Measurements from ENCODE around the gene CAPN7.
A peak's percentile ranks its signal among the peaks of the same experiment; 100 is the strongest.

The CAPN7 gene

DNA sequence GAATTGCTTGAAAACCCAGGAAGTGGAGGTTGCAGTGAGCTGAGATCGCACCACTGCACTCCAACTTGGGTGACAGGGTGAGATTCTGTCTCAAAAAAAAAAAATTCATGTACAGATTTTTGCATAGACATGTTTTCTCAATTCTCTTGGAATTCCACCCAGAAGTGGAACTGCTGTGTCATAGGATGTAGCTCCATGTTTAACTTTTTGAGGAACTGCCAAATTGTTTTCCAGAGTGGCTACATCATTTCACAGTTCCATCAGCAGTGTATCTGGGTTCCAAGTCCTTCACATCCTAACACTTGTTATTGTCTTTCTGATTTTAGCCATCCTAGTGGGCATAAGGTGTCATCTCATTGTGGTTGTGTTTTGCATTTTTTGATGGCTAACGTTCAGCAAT is 9.9 kb downstream of the CAPN7 start:
- DNase-seq: no peak
- Mint-ChIP-seq H3K27me3 (no peaks in the 10 kb centered on the region), H3K4me1 (ENCODE audit: low read depth) (peaks cover 15% of the 10 kb centered on the region), H3K4me3 (no peak overlapping the region), H3K36me3 (ENCODE audit: low read depth) (peaks cover 89% of the 10 kb centered on the region), H3K9me3 (no peaks in the 10 kb centered on the region), H3K27ac (peak overlapping the region; percentile 18)

DNA sequence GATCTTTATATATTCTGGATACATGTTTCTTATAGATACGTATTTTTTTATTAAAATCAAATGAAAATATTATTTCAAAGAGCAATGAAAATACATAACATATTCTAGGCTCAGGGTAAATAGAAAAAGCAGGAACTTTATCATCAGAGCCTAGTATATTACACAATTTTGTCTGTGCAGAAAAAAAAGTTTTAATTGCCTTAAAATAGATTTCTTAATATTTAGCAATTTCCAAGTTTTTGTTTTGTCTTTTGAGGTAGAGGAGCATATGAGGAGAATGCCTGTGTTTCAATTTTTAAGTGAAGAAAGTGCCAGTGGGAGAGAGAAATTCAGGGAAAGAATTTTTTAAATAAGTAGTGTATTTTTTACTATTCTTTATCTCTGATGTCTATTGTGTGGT is 10.5 kb downstream of the CAPN7 start:
- peak overlapping the region; percentile 40 for H3K27ac Mint-ChIP-seq
- H3K4me1 Mint-ChIP-seq (ENCODE audit: low read depth): peaks cover 13% of the 10 kb centered on the region
- H3K9me3 Mint-ChIP-seq: no peaks in the 10 kb centered on the region
- peaks cover 86% of the 10 kb centered on the region for H3K36me3 Mint-ChIP-seq (ENCODE audit: low read depth)
- no peaks in the 10 kb centered on the region for H3K27me3 Mint-ChIP-seq
- DNase-seq: no peak
- no peak overlapping the region for H3K4me3 Mint-ChIP-seq

DNA sequence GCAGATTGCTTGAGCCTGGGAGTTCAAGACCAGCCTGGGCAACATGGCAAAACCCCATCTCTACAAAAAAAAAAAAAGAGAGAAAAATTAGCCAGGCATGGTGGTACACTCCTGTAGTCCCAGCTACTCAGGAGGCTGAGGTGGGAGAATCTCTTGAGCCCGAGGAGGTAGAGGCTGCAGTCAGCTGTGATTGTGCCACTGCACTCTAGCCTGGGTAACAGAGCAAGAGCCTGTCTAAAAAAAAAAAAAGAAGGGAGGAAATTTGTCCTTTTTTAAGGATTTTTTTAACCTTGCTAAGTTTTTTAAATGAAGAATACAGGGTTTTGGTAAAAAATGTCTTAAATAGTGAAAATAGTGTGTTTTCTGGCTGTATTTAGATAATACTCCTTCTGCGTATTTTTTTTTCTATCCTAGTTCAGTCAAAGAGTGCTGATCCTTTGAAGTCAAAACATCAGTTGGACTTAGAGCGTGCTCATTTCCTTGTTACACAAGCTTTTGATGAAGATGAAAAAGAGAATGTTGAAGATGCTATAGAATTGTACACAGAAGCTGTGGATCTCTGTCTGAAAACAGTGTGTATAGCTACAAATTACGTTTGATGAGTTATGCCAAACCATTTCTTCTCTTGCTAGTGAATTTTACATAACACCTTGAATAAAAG is 11.1 kb downstream of the CAPN7 start:
- DNase-seq: no peak
- no peaks in the 10 kb centered on the region for H3K9me3 Mint-ChIP-seq
- H3K4me1 Mint-ChIP-seq (ENCODE audit: low read depth): peaks cover 12% of the 10 kb centered on the region
- H3K27ac Mint-ChIP-seq: peak overlapping the region; percentile 55
- no peaks in the 10 kb centered on the region for H3K27me3 Mint-ChIP-seq
- peaks cover 85% of the 10 kb centered on the region for H3K36me3 Mint-ChIP-seq (ENCODE audit: low read depth)
- H3K4me3 Mint-ChIP-seq: no peak overlapping the region

DNA sequence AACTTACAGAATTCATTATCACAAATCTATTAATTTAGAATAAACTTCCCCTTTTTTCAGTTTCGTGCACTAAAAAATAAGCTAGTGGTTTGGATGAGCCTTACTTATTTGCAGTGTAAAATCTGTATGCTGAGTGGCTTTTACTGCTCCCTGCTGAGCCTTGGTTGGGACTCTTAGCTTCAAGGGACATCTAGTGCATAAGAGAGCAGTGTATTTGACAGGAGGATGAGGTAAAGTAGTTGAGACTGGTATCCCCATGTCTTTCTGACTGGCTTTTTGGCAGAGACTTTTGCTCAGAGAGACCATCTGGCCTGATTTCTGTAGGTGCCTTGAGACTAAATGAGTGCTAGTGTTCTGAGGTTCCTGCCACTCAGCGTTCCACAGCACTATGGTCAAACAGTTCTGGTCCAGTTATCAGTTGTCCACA is 11.8 kb downstream of the CAPN7 start:
- Mint-ChIP-seq H3K36me3 (ENCODE audit: low read depth) (peaks cover 85% of the 10 kb centered on the region), H3K27ac (no peak overlapping the region)

DNA sequence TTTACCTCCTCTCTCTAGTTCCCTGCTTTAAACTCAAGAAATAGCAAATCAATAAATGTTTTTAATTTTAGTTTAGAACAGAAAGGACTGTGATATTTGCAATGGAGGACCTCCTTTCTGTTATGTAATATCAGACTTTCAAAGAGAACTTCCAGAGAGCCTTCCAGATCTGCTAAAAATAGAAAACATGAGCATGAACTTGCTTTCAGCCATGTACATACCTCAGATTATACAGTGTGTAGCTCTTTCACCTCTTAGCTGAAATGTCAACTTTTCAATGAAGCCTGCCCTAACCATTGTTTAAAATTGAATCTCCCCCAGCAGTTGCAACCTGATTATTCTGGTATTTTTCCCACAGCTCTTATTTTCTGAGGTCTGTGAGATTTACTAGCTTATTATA is 12.6 kb downstream of the CAPN7 start:
- H3K4me3 Mint-ChIP-seq: no peak overlapping the region
- H3K4me1 Mint-ChIP-seq (ENCODE audit: low read depth): peaks cover 12% of the 10 kb centered on the region
- DNase-seq: no peak
- no peaks in the 10 kb centered on the region for H3K9me3 Mint-ChIP-seq
- peaks cover 86% of the 10 kb centered on the region for H3K36me3 Mint-ChIP-seq (ENCODE audit: low read depth)
- no peaks in the 10 kb centered on the region for H3K27me3 Mint-ChIP-seq
- H3K27ac Mint-ChIP-seq: no peak overlapping the region

More for the DNA sequence above, 11.8 kb downstream of the CAPN7 start:
- H3K27me3 Mint-ChIP-seq: no peaks in the 10 kb centered on the region
- H3K4me3 Mint-ChIP-seq: no peak overlapping the region
- peaks cover 12% of the 10 kb centered on the region for H3K4me1 Mint-ChIP-seq (ENCODE audit: low read depth)
- H3K9me3 Mint-ChIP-seq: no peaks in the 10 kb centered on the region
- DNase-seq: no peak

DNA sequence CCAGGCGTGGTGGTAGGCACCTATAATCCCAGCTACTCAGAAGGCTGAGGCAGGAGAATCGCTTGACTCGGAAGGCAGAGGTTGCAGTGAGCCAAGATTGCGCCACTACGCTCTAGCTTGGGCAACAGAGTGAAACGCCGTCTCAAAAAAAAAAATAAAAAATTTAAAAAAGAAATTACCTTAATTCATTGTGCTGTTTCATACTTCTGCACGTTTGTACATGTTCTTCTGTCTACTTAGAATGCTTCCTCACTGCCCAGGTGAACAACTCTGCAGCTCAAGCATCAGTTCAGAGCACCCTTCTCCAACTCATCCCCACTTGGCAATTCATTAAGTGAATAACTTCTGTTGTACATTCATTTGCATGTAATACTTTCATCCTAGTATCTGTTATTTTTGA is 14.0 kb downstream of the CAPN7 start:
- peaks cover 85% of the 10 kb centered on the region for H3K36me3 Mint-ChIP-seq (ENCODE audit: low read depth)
- peaks cover 12% of the 10 kb centered on the region for H3K4me1 Mint-ChIP-seq (ENCODE audit: low read depth)
- no peaks in the 10 kb centered on the region for H3K9me3 Mint-ChIP-seq
- H3K27ac Mint-ChIP-seq: no peak overlapping the region
- DNase-seq: no peak
- H3K4me3 Mint-ChIP-seq: no peak overlapping the region
- H3K27me3 Mint-ChIP-seq: no peaks in the 10 kb centered on the region

DNA sequence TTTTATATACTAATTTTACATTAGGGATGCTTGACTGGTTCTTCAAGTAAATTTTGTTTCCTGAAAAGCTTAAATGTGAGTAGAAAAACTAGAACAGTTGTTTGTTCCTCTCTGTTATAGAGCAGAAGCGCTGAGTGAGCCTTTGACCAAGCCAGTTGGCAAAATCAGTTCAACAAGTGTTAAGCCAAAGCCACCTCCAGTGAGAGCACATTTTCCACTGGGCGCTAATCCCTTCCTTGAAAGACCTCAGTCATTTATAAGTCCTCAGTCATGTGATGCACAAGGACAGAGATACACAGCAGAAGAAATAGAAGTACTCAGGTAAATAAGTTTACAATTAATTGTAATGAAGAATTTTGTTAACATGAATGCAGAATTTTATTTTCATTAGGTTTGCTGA is 14.6 kb downstream of the CAPN7 start:
- H3K9me3 Mint-ChIP-seq: no peaks in the 10 kb centered on the region
- no peak overlapping the region for H3K4me3 Mint-ChIP-seq
- no peak for DNase-seq
- H3K36me3 Mint-ChIP-seq (ENCODE audit: low read depth): peaks cover 85% of the 10 kb centered on the region
- H3K27me3 Mint-ChIP-seq: no peaks in the 10 kb centered on the region
- H3K4me1 Mint-ChIP-seq (ENCODE audit: low read depth): peaks cover 8% of the 10 kb centered on the region
- no peak overlapping the region for H3K27ac Mint-ChIP-seq

DNA sequence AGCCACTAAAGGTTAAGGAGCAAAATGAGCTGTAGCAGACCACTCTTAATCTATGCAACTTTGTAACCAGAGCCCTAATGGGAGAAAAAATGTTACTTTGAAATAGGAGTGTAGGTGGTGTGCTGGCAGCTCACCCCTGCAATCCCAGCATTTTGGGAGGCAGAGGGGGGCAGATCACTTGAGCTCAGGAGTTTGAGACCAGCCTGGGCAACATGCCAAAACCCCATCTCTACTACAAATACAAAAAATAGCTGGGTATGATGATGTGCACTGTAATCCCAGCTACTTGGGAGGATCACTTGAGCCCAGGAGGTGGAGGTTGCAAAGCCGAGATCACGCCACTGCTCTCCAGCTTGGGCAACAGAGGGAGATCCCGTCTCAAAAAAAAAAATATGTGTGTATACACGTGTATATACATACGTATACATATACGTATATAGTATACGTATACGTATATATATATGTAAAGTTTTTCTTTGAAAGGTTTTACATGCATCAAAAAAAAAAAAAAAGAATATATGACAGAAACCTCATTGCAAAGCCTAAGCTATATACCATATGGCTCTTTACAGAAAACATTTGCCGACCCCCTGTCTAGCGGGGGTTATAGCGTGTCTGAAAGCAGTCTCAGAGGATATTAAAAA is 15.7 kb downstream of the CAPN7 start:
- Mint-ChIP-seq H3K27me3 (no peaks in the 10 kb centered on the region), H3K27ac (no peak overlapping the region), H3K4me1 (ENCODE audit: low read depth) (peaks cover 4% of the 10 kb centered on the region), H3K36me3 (ENCODE audit: low read depth) (peaks cover 81% of the 10 kb centered on the region), H3K4me3 (no peak overlapping the region), H3K9me3 (no peaks in the 10 kb centered on the region)
- no peak for DNase-seq

DNA sequence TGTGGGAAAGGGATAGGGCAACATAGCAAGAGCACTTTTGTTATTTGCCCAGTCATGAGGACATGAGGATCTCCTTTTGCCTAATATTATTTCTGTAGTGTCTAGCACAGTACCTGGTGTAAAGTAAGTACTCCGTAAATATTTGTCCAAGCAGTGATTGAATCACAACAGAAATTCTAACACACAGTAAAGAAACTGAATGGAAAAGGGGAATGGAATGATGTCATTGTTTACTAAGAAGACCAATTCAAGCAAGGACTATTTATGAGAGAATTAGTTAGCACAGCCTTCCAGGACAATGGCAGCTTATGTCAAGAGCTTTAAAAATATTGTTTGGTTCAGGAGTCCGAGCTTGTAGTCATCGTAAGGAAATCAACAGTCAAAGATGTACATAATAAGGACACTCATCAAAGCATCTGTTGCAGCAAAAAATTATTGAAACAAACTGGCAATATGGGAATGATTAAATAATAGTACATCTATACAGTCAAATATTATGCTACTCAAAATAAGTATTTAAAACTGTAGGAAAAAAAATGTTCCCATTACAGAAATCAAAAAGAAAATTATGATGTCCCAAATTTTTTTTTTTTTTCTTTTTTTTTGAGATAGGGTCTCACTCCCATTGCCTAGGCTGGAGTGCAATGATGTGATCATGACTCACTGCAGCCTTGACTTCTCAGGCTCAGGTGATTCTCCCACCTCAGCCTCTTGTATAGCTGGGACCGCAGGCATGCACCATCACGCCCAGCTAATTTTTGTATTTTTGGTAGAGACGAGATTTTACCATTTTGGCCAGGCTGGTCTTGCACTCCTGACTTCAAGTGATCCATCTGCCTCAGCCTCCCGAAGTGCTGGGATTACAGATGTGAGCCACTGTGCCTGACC is 17.9 kb downstream of the CAPN7 start:
- H3K9me3 Mint-ChIP-seq: no peaks in the 10 kb centered on the region
- H3K36me3 Mint-ChIP-seq (ENCODE audit: low read depth): peaks cover 75% of the 10 kb centered on the region
- DNase-seq: no peak
- no peaks in the 10 kb centered on the region for H3K27me3 Mint-ChIP-seq
- no peak overlapping the region for H3K27ac Mint-ChIP-seq
- H3K4me3 Mint-ChIP-seq: no peak overlapping the region
- peaks cover 2% of the 10 kb centered on the region for H3K4me1 Mint-ChIP-seq (ENCODE audit: low read depth)

DNA sequence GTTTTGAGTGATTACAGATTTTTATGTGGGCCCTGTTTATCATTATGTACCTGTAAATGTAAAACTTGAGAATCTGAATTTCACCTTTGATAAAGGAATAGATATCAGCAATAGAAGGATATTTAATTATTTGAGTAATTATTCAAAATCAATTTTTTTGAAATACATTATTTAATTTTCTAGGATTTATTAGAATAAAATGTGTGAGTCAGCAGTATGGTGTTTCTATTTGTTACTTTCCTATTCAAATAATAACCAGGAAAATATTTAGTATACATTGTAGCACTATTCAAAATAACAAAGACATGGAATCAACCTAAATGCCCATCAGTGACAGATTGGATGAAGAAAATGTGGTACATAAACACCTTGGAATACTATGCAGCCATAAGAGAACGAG is 22.1 kb downstream of the CAPN7 start:
- H3K9me3 Mint-ChIP-seq: no peaks in the 10 kb centered on the region
- DNase-seq: no peak
- peaks cover 78% of the 10 kb centered on the region for H3K36me3 Mint-ChIP-seq (ENCODE audit: low read depth)
- H3K4me1 Mint-ChIP-seq (ENCODE audit: low read depth): peaks cover 2% of the 10 kb centered on the region
- no peaks in the 10 kb centered on the region for H3K27me3 Mint-ChIP-seq
- H3K4me3 Mint-ChIP-seq: no peak overlapping the region
- H3K27ac Mint-ChIP-seq: no peak overlapping the region

DNA sequence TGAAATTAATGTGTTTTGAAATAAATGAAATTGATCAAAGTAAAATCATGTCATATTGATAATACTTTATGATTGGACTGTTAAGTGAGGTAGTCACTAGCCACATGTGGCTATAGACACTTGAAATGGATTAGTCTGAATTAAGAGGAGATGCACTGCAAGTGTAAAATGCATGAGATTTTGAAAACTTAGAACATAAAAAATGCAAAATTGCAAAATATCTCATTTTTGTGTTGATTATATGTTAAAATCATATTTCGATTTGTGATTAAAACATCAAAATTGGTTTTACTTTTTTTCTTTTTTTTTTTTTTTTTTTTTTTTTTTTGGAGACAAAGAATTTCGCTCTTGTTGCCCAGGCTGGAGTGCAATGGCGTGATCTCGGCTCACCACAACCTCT is 23.2 kb downstream of the CAPN7 start:
- peaks cover 76% of the 10 kb centered on the region for H3K36me3 Mint-ChIP-seq (ENCODE audit: low read depth)
- H3K27me3 Mint-ChIP-seq: no peaks in the 10 kb centered on the region
- H3K27ac Mint-ChIP-seq: no peak overlapping the region
- H3K4me3 Mint-ChIP-seq: no peak overlapping the region
- H3K9me3 Mint-ChIP-seq: no peaks in the 10 kb centered on the region
- peaks cover 2% of the 10 kb centered on the region for H3K4me1 Mint-ChIP-seq (ENCODE audit: low read depth)
- no peak for DNase-seq

DNA sequence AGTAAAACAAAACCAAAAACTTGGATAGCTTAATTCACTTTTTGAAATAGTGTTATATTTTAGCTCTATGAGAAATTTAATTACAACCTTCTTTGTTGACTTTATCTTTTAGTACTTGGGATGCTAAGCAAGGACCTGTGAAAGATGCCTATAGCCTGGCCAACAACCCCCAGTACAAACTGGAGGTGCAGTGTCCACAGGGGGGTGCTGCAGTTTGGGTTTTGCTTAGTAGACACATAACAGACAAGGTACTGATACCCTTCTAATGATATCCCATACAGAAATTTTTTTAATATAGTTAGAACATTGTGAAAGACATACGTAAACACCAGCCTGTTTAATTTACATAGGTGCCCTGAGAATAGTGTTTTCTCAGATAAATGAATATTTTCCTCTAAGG is 35.3 kb downstream of the CAPN7 start:
- H3K4me1 Mint-ChIP-seq (ENCODE audit: low read depth): peaks cover 1% of the 10 kb centered on the region
- H3K27ac Mint-ChIP-seq: no peak overlapping the region
- H3K27me3 Mint-ChIP-seq: no peaks in the 10 kb centered on the region
- no peak overlapping the region for H3K4me3 Mint-ChIP-seq
- no peak for DNase-seq
- H3K9me3 Mint-ChIP-seq: no peaks in the 10 kb centered on the region
- H3K36me3 Mint-ChIP-seq (ENCODE audit: low read depth): peaks cover 87% of the 10 kb centered on the region

DNA sequence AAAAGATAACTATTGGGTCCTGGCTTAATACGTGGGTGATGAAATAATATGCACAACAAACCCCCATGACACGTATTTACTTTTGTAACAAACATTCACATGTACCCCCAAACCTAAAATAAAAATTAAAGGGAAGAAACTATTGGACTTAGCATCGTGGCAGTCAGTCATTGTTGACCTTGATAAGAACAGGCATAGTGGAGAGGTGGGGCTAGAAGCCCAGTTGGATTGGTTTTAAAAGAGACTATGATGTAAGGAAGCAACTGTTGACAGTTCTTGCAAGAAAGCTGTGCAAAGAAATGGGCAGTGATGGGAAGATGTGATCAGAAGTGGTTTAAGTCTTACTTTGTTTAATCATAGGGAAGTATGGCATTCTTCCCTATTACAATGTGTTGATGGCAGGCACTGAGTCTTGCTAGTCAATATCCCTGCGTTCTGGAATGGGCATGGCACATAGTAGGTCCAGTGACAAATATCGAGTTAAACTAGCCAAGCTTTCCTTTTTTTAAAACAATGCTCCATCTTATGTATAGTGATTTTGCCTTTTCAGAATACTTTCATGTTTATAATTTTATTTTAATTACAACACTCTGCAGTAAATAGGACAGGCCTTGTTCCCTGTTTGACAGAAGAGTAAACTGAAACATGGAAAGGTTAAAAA is 37.9 kb downstream of the CAPN7 start:
- Mint-ChIP-seq H3K4me1 (ENCODE audit: low read depth) (peaks cover 2% of the 10 kb centered on the region), H3K36me3 (ENCODE audit: low read depth) (peaks cover 86% of the 10 kb centered on the region), H3K4me3 (no peak overlapping the region), H3K9me3 (no peaks in the 10 kb centered on the region), H3K27me3 (no peaks in the 10 kb centered on the region), H3K27ac (peak overlapping the region; percentile 3)
- no peak for DNase-seq

DNA sequence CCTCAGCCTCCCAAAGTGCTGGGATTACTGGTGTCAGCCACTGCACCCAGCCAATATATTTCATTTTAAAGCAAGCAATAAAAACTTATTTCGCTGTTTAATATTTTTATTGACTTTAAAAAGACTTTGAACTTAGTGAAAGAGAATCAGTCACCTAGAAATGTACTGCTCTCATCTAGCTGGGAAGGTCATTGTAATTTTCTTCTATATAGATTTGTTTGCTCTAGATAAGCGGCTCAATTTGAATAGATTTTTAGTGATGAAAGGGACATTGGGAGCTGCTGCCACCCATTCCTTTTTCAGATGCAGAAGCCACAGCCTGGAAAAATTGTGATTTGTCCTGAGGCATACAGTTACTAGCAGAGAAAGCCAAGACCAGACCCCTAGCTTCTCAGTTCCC is 40.1 kb downstream of the CAPN7 start:
- no peaks in the 10 kb centered on the region for H3K9me3 Mint-ChIP-seq
- peaks cover 2% of the 10 kb centered on the region for H3K4me1 Mint-ChIP-seq (ENCODE audit: low read depth)
- H3K4me3 Mint-ChIP-seq: no peak overlapping the region
- DNase-seq: no peak
- no peaks in the 10 kb centered on the region for H3K27me3 Mint-ChIP-seq
- peak overlapping the region; percentile 53 for H3K27ac Mint-ChIP-seq
- peaks cover 87% of the 10 kb centered on the region for H3K36me3 Mint-ChIP-seq (ENCODE audit: low read depth)

Measured in activated T-cell treated with anti-CD3 and anti-CD28 coated beads, Interleukin-2, amount 50 U/mL, for 24 hours (primary cell).